ENCODE measurements around the gene FXYD6.
"Not testable (repeated sequence)": the region's sequence is repeated elsewhere in the genome, so short reads cannot be mapped to it uniquely, and the experiment has no call there.

FXYD6 gene

DNA sequence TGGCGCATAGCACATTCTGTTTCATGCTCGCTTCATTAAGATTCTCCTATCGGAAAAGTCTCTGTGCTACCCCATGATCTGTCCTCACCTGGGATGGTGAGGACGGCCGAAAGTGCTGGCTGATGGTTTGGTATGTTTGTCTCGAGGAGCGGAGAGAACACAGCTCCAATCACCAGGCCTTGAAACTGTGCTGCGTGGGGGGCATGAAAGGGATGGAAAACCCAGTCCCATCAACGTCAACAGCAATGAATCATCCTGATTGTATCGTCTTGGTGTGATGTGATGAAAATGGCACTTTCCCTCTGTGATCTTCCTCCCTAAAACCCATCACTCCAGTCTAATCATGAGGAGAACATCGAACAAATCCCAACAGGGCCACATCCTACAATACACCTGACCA lies 8.4 kb downstream of the FXYD6 start:
- no peak for DNase-seq

DNA sequence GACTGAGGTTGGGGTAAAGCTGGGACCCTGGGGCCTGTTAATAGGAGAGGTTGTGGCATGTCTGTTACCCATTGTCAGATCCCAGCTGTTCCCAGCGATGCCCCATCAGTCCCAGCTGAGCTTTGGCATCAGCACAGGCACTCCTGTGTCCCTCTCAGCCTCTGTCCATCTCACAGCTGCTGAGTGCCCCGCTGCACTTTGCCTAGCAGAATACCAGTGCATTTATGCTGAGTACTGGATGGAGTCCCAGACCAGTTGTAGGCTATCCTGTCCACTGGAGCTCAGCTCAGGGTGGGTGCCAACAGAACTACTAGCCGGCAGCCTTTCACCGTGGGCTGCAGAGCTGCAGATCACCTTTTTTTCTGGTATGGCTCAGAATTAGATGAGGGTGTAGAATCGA lies 9.9 kb downstream of the FXYD6 start:
- no peak for DNase-seq

DNA sequence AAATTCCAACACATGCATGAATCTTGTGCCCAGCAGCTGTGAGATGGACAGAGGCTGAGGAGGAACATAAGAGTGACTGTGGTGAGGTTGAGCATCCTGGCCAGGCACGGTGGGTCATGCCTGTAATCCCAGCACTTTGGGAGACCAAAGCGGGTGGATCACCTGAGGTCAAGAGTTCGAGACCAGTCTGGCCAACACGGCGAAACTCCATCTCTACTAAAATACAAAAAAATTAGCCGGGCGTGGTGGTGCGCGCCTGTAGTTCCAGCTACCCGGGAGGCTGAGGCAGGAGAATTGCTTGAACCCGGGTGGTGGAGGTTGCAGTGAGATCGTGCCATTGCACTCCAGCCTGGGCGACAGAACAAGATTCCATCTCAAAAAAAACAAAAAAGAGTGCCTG lies 10.9 kb downstream of the FXYD6 start:
- DNase-seq = not testable (repeated sequence)

DNA sequence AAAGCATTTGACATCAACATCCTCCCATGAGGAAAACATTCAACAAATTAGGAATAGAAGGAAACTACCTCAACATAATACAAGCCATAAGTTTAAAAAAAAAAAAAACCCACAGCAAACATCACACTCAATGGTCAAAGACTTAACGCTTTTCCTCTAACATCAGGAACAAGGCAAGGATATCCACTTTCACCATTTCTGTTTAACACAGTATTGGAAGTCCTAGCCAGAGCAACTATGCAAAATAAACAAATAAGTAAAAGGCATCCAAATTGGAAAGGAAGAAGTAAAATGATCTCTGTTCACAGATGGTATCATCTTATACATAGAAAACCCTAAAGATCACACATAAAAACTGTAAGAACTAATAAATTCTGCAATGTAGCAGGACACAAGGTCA lies 13.1 kb downstream of the FXYD6 start:
- peak; percentile 20 for DNase-seq

DNA sequence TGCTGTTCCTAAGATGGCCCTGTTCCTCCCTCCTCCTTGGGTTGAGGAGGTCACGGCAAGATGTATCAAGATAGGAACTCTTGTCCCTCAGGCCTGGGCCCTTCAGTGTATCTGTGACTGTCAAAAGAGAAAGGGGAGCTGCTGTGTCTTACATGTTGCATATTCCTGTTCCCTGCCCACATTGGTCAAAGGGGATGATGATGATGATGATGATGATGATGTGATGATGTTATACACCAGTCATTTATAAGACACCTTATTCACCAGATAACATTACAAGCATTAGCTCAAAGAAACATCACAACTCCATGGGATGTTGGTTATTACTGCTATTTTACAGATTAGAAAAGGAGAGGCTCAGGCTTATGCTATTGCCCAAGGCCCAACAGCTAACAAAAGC lies 13.7 kb downstream of the FXYD6 start:
- DNase-seq = no peak

DNA sequence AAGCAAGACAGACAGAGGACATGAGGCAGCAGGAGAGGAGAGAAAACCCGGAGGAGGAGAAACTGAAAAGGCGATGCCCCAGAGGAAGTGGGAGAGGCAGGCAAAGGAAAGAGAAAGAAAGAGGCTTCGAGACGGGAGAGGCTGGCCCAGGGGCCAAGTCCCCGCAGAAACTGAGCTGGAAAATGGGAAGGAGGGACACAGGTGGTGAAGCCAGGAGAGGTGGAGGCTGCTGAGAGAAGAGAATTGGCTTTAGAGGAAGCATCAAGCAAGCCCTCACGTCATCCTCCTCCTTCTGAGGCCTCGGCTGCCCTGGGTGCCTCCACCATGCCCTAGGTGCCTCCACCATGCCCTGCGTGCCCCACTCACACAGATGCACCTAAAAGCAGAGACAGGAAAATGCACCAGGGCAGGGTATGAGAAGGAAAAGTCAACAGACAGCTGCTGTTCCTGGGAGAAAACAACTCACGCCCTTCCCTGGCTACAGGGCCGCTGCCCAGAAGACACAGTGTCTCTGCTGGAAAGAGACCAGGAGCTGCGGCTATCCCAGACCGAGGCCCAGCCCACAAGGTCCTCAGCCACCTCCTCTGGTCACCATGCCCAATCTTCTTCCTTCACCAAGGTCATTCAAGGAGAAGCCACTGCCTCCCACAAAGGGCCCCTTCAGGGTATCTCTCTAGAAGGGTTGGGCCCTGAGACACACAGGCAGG lies 14.3 kb downstream of the FXYD6 start:
- no peak for DNase-seq

DNA sequence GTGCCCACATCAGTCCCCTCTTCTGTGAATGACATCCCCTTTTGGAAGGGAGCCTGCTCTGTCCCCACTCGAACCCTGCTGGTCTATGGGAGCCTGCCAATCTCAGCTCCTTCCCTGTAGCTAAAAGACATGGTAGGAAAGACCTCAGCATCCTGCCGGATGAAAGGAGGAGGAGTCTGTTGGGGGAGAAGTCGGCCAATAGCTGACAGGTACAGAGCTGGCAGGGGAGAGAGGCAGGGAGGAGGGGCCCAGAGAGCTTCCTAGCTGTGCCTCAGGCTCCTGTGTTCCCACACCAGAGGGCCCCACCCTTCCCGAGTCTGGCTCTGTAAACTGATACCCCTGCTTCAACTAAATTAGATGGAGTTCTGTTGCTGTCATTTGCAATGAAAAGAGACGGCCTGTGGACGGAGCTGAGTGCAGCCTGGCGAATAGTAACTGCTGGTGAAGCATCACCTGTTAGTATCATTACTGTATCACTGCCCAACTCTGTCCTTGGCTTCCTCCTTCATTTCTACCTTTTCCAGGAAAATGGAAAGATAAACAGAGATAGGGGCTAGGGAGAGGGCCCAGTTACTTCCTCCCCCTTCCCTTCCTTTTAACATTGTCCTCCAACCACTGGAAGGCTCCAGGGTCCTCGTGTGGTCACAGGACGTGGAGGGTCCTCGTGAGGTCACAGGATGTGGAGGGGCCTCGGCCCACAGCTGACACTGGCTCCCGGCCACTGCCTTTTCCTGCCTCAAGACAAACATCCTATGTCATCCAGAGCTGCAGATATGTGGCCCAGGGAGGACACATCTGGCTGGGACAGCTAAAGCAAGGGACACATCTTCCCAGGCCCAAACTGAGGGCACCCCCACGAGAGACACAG lies 15.1 kb downstream of the FXYD6 start:
- peak; percentile 91 for DNase-seq

DNA sequence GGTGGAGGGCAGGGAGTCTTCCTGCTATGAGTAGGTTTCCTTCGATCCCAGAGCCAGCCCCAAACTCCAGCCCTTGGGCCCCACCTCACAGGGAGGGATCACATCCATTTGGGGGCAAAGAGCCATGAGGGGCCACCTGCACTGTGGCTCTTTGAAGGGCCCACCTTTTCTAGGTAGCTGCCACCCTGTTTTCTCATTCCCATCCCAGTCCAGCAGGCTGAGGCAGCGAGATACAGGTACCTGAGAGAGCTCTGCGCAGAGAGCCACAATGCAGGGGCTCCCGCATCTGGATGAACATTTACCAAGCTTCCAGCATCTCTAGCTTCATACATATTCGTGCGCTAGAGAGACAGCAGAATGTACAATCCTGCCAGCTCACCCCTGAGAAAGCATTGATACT lies 16.3 kb downstream of the FXYD6 start:
- no peak for DNase-seq

DNA sequence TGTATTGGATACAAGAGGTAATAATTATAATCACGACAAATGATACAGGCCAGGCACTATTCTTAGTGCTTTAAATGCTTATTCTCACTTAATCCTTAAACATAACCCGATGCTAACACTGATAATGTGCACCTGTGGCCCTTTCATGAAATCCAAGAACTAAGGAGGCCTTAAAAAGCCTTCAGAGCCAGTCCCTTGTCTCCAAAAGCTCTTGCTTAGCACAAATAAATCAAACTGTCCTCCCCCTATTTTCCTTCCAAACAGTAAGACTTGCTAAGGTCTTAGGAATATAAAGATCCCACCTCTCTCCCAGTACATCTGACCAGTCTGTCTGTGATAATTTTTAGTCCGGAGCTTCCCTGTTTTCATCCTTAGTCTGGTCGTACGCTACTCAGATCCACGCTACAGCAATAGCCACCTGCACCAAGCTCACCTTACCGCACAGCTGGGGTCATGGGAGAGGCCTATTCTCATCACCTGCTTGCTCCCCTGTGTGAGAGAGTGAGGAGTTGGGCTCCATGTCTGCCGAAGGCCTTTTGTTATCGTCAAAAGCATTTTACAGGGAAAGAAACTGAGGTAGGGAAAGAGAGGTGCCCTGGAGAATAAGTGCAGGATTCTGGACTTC lies 16.9 kb downstream of the FXYD6 start:
- no peak for DNase-seq

DNA sequence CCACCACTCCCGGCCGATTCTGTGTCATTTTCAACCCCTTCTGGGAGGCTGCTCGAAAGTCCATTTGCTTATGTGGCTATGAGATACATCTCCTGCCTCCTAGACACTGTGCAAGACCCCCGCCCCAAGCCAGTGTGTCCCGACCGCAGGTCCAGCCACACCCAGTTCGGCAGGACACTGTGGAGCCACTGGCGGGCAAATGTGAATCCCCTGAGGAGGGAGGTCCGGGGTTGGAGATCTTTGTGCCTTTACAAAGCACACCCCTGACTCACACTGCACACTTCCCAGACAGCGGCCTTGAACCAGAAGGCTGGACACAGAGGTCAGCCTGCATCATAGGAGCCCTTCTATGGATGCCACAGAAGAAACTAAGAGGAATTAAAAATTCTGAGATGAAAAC lies 17.4 kb downstream of the FXYD6 start:
- no peak for DNase-seq

DNA sequence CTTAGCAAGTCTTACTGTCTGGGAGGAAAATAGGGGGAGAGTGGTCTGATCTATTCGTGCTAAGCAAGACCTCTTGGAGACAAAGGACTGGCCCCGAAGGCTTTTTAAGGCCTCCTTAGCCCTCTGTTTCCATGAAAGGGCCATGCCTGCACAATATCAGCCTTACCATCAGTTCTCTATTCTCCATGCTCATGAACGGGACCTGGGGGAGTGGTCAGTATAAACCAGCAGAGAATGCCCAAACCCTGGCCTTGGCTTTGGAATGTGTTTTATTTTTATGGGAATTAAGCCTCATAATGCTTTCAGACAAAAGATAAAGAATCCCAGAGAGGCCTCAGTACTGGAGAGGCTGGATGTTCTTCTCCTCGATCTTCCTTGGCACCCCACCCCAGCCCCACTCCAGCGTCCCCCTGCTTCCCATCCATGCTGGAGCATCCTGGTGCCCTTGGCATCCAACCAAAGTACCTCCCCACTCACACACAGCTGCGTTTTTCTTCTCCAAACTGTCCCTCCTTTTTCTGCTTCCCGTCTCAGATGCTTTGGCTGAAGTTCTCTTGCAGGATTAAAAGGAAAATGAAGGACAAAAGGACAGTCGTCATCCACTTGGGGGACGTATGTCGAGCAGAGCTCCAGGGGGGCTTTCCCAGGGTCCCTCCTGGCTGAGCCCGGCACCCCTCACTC lies 18.6 kb downstream of the FXYD6 start:
- DNase-seq = no peak

DNA sequence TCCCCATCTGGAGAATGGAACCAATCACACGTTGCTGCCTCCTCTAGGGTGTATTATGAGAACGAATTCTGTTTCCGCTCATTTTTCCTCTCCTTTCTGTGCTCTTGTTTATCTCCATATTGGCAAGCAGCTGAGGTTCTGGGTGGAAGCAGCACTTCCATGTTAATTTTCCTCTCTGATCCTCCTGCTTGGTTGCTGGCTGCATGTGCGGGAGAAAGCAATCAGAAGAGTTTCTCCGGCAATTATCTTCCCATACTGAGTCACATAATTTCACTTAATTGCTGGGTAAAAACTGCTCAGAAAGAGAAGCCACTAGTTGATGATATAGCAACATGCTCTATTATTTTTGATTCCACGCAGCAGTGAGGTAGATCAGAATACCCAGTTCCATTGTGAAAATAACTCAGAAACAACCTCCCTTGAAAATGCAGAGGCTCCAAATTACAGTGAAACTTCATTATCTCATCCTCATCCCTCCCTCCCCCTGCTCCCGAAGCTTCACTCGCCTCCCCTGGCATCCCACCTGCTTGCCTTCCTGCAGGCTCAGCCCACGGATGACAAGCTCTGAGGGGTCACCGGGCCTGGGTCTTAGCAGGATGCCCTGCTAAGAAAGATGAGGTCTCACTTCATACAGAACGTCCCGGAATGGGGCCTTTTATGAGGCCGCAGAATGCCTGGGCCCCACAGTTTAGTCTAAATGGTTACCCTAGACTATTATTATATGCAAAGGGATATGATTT lies 20.4 kb downstream of the FXYD6 start:
- no peak for DNase-seq

DNA sequence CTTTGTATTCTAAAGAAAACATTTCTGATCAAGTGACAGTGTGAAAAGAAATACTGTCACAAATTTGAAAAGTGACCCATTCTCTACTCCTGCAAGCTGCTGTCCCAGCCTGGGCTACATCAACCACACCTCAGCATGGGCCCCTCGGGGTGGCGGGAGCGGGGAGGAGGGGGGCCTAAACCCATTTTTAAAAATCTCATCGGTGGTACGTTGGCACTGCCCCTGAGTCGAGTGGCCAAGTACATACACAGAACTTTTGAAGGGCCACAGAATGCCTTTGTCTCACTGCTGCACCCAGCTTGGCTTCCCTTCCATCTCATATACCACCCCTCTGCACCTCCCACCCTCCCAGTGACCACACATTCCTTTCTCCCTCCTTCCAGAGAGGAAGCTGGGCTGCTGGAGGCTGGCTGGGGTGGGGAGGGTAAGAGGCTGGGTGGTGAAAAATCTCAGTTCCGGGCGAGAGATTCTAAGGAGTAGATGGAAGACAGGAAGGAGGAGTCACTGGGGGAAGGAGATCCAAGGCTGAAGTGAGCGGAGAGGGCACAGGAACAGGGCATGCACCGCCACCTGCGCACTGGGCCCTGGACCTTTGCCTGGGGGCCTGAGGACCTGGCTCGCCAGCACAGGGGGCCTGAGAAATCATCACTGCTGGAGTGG lies 21.1 kb downstream of the FXYD6 start:
- no peak for DNase-seq

DNA sequence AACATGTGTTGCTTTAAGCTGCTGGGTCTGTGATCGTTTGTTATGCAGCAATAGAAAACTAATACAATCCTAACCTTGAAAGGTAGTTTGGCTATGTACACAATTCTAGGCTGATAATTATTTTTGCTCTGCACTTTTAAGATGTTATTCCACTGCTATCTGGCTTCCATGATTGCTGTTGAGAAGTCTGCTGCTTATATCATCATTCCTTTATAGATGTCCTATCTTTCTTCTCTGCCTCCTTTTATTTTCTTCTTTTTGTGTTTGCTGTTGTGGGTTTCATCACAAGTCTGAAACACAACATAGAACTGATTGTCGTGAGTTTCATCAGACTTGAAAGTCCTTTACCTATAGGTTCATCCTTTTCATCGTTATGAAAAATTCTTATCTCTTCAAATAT lies 24.1 kb downstream of the FXYD6 start:
- DNase-seq = no peak

DNA sequence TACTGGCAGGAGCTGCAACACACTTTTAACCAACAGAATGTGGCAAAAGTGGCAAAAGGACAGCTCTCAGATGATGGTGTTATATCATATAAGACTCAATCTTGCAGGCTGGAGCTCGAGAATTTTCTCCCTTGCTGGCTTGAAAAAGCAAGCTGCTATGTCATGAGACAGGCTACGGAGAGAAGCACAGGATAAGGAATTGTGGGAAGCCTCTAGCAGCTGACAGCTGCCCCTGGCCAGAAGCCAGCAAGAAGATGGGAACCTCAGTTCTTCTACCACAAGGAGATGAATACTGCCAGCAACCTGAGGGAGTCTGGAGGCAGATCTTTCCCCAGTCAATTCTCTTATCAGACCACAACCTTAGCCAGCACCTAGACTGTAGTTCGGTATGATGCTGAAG lies 24.6 kb downstream of the FXYD6 start:
- DNase-seq = peak; percentile 41

DNA sequence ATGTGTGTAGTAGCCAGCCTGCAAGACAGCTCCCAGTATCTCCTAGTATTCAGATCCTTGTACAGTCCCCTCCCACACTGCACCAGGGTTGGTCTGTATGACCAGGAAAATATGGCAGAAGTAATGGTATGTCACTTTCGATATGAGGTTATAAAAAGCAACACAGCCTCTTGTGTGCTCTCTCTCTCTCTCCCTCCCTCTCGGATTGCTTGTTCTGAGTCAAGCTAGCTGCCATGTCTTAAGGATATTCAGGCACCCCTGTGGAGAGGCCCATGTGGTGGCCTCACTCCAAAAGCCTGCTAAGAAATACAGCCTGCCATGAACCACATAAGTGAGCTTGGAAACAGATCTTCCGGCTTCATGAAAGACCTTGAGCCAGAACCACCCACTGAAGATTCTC lies 25.4 kb downstream of the FXYD6 start:
- DNase-seq = peak; percentile 17

DNA sequence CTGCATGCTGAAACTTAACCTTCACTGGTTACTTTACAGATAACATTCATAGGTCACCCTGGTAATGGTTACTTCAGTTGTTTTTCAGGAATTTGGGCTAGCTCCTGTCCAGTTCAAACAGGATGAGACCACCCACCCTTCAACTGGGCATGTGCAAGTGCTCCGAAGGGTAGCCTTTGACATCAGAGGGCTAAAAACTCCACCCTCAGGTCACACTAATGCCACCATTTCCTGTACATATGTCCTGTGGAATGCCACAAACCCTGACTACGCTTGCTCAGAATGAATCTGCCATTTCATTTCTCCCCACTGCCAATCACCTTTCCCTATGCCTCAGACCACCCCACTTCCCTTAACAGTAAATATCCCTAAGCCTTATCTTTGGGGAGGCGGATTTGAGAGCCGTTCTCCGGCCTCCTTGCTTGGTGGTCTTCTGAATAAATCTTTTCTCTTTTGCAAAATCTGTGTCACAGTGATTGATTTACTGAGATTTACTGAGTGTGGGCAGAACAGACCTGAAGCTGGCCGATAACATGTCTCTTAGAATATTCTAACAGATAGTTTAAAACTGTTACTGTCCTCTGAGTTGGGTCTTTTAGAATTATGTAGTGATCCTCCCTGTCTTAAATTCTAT lies 26.6 kb downstream of the FXYD6 start:
- DNase-seq = no peak

DNA sequence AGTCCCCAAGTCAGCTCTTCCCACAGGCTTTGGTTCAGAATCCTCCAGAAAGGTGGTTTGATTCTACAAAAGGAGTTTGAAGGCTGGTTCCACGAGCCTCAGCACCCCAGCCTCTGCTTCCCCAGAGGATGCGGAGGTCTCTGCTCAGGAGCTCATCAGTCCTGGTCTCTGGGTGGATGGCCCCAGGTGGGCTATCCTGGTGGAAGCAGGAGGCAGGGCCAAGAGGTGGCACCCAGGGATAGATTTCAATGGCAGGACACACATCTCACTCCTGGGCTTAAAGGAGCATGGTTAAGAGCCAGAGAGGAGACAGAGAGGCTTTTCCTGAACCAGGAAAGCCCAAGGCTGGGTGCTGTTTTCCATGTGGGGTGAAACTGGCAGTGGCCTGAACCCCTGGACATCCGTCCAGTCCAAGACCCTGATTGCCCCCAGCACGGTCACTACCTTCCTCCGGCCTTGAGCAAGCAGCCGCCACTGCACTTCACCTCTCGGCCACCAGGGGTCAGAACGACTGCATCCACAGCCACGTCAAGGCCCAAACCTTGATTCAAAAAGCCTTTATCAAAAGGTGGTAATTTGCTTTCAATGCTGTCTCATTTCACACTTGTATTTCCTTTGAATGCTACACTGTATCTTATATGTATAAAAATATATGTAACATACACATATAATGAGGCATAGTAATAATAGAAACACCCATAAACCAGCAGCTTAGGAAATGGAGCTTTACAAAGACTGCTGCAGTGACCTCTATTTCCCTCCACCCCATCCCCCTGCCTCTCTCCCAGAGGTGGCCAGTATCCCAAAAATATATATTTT lies 32.6 kb downstream of the FXYD6 start:
- peak; percentile 30 for DNase-seq

DNA sequence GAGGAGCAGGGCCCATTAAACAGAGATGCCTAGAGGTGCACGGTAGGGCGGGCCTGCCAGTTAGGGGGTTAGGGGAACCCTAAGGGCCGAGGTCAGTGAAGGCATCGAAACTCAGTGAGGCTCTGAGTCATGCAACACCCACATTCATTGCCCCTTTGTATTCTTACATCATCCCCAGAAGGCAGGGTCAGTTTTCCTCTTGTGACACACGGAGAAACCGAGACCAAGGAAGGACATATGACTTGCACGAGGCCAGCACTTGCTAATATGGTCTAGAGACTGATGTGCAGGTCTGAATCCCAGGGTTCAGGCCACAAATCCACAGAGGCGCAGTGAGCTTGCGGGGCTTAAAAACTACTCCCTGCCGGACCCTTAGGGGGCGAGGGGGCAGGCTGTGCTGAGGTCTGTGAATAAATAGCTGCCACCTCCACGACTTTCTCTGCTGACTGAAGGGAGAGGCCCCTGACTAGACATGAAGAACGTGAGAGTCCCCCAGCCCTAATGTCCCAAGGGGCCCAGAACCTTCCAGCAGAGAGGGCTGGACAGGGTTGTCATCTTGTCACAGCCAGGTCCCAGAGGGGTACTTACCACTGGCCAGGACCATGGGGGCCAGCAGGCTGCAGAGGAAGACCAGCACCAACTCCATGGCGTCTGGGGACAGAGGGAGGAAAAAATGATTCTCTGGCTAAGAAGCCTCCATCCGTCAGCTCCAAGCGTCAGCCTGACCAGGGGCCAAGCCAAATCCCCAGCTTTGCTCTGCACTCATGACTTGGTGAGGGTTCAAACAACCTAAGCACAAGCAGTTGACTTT lies 34.1 kb downstream of the FXYD6 start:
- no peak for DNase-seq

DNA sequence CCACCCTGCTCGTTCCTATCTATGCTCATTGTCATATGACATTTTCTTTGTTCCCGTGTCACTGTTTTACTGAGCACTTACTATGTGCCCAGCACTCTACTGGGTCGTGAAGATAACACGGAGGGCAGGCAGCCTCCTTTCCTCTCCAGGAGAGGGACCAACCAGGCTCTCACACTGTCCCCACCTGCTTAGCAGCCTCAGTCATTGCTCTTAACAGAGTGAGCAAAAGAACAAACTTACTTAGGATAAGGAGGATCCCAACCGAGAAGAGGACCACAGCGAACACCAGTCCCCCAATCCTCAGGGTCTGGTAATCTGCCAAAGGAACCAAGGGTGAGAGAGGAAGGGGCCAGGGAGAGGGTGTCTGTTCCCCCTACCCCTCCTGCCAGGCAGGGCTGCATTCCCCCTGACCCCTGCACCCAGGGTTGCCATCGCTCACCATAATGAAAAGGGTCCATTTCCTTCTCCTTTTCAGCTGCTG lies 34.9 kb downstream of the FXYD6 start:
- DNase-seq = no peak
